ENCODE results near the gene MTFP1.

DNA sequence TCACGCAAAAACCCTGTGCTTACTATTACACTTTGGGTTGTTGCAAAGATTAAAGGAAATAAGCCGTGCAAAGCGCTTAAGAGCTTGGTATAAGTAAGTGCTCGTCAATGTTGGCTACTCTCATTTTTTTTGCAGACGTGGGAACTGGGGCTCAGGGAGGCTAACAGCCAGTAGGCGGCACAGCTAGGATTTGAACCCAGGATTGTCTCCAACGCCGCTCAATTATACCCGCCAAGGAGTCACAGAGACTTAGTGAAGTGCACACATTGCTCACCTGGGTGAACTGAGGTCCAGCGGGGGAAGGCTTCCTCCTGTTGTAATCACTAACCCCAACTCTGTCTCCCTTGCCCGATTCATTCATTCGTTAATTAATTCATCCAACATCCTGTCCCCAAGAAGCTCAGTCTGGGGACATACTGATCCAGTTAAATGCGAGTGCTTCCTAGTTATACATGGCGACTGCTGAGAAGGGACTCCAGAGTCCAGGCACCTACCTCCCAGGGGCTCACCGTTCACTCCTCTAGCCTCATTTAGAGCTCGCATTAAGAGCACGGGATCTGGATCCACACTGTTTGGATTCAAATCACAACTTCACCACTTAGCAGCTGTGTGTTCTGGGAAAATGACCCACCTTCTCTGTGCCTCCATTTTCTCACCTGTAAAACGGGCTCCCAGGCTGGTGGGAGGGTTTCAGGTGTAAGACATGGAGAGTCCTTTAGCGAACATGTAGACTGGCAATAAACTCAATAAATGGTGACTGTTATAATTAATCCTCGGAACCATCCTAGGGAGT is 838 bp upstream of the MTFP1 start:
- TF ChIP-seq, protein P1, sequence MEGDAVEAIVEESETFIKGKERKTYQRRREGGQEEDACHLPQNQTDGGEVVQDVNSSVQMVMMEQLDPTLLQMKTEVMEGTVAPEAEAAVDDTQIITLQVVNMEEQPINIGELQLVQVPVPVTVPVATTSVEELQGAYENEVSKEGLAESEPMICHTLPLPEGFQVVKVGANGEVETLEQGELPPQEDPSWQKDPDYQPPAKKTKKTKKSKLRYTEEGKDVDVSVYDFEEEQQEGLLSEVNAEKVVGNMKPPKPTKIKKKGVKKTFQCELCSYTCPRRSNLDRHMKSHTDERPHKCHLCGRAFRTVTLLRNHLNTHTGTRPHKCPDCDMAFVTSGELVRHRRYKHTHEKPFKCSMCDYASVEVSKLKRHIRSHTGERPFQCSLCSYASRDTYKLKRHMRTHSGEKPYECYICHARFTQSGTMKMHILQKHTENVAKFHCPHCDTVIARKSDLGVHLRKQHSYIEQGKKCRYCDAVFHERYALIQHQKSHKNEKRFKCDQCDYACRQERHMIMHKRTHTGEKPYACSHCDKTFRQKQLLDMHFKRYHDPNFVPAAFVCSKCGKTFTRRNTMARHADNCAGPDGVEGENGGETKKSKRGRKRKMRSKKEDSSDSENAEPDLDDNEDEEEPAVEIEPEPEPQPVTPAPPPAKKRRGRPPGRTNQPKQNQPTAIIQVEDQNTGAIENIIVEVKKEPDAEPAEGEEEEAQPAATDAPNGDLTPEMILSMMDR (IDR thresholded peaks at IDR 0.05): no peak
- TF ChIP-seq EZH2 (IDR thresholded peaks at IDR 0.05) (no peak), EZH2phosphoT487 (IDR thresholded peaks at IDR 0.05) (no peak)
